RCC 7860 (cell line): ENCODE results near the gene PEX11A.

Experiments used
- DNase-seq: peaks from one replicate; pipeline ENCODE4 v3.0.0-alpha.2; 2015; ENCODE audit warnings: low spot score
- FAIRE-seq: peaks from 2 replicates; lab custom pipeline; 2012; peaks lifted over from hg19 to GRCh38; lab: Jason Lieb, UNC

The PEX11A gene

GRCh38 chr15:89631902-89632264, 58.7 kb downstream of the PEX11A start:
- FAIRE-seq (no peak), DNase-seq (no peak)
